Common myeloid progenitor, CD34-positive (primary cell): ENCODE results near the gene NLRP14.

ENCODE experiments used
- CTCF ChIA-PET: fragments of 350-600 bp; sonication (Branson Sonifier 250); formaldehyde crosslinking; loops from one replicate; lab custom pipeline; 2021; ENCODE audit warnings: antibody characterized with exemption; lab: Charles Lee
- POLR2A ChIA-PET: fragments of 350-600 bp; sonication (Branson Sonifier 250); formaldehyde crosslinking; loops from one replicate; lab custom pipeline; 2021; ENCODE audit warnings: antibody characterized with exemption; lab: Charles Lee
- DNase-seq, 3 donors: peaks; one replicate each; pipeline versions ENCODE4 v3.0.0 to v3.0.0-alpha.2; 2013
- H3K27ac ChIP-seq, 2 experiments: 1 replicate in 1 of 2; 2 replicates in 1 of 2; pipeline ENCODE4 v1.7.0; 2013; ENCODE audit warnings: inconsistent platforms in 2 of 2, low read length in 2 of 2, mild to moderate bottlenecking in 2 of 2, low read depth in 1 of 2, moderate library complexity in 1 of 2; ENCODE audit not compliant: severe bottlenecking in 2 of 2, insufficient read depth in 1 of 2, poor library complexity in 1 of 2
- H3K27me3 ChIP-seq, 5 experiments: replicated peaks in 2 of 5; 1 replicate in 3 of 5; 2 replicates in 2 of 5; pipeline versions ENCODE4 v1.6.1 to v1.7.0; 2013; ENCODE audit warnings: low read length in 4 of 5, mild to moderate bottlenecking in 2 of 5, moderate library complexity in 2 of 5, inconsistent platforms in 1 of 5; ENCODE audit not compliant: insufficient read depth in 5 of 5, control insufficient read depth in 4 of 5
- H3K36me3 ChIP-seq, 4 experiments: 1 replicate in 2 of 4; 2 replicates in 2 of 4; pipeline versions ENCODE4 v1.6.1 to v1.7.0; 2013; ENCODE audit warnings: low read length in 3 of 4, control low read depth in 1 of 4, mild to moderate bottlenecking in 1 of 4; ENCODE audit not compliant: control insufficient read depth in 4 of 4, insufficient read depth in 4 of 4
- H3K4me1 ChIP-seq, 4 experiments: 1 replicate in 3 of 4; 2 replicates in 1 of 4; pipeline versions ENCODE4 v1.6.1 to v1.7.1; 2013; ENCODE audit warnings: low read length in 3 of 4, mild to moderate bottlenecking in 3 of 4, control low read depth in 1 of 4, inconsistent platforms in 1 of 4, moderate library complexity in 1 of 4; ENCODE audit not compliant: control insufficient read depth in 4 of 4, insufficient read depth in 4 of 4; ENCODE audit errors: control extremely low read depth in 1 of 4
- H3K4me3 ChIP-seq, 7 experiments: 1 replicate in 4 of 7; 2 replicates in 3 of 7; pipeline versions ENCODE4 v1.5.1 to v1.7.0; 2013; ENCODE audit warnings: mild to moderate bottlenecking in 7 of 7, low read length in 6 of 7, moderate library complexity in 6 of 7, inconsistent platforms in 2 of 7, low read depth in 2 of 7, control low read depth in 1 of 7; ENCODE audit not compliant: insufficient read depth in 4 of 7, control insufficient read depth in 1 of 7; ENCODE audit errors: extremely low read depth in 1 of 7
- H3K9me3 ChIP-seq, 5 experiments: 1 replicate in 4 of 5; 2 replicates in 1 of 5; pipeline versions ENCODE4 v1.6.1 to v1.7.1; 2013; ENCODE audit warnings: low read length in 4 of 5, mild to moderate bottlenecking in 2 of 5, inconsistent platforms in 1 of 5, low read depth in 1 of 5, moderate library complexity in 1 of 5; ENCODE audit not compliant: control insufficient read depth in 4 of 5, insufficient read depth in 2 of 5; ENCODE audit errors: control extremely low read depth in 1 of 5
- WGBS: methylation state at CpG from one replicate; pipeline ENCODE4 v1.1.5; 2013; ENCODE audit not compliant: insufficient coverage; 5-methylcytosine and 5-hydroxymethylcytosine counted together

Gene NLRP14

DNA sequence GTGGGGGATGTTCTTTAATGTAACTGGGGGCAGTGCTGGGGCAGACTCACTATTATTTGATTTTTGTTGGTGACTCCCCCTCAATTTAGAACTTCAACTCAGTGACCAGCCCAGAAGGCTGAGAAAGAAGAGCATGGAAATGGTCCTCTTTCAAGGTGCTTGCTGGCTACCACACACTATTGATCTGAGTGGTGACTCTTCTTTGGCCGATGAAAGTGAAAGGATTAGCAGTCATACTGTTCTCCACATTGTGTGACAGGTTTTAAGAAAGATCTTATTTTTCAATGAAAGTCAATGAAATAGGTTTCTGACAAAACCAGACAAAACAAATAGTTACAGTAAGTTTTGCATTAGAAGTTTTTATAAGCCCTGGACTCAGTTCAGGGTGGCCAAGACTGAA, 29.9 kb downstream of the NLRP14 start:
- Histone ChIP-seq H3K27ac (no peak overlapping the region), H3K4me3 (no peak overlapping the region), H3K27me3 (no peaks in the 10 kb centered on the region), H3K9me3 (no peaks in the 10 kb centered on the region), H3K4me1 (no peaks in the 10 kb centered on the region), H3K36me3 (no peaks in the 10 kb centered on the region)
- DNase-seq: no peak
- WGBS: 100% methylated on average over 1 of the region's 1 CpG
- ChIA-PET POLR2A (no interaction called here), CTCF (no interaction called here)

DNA sequence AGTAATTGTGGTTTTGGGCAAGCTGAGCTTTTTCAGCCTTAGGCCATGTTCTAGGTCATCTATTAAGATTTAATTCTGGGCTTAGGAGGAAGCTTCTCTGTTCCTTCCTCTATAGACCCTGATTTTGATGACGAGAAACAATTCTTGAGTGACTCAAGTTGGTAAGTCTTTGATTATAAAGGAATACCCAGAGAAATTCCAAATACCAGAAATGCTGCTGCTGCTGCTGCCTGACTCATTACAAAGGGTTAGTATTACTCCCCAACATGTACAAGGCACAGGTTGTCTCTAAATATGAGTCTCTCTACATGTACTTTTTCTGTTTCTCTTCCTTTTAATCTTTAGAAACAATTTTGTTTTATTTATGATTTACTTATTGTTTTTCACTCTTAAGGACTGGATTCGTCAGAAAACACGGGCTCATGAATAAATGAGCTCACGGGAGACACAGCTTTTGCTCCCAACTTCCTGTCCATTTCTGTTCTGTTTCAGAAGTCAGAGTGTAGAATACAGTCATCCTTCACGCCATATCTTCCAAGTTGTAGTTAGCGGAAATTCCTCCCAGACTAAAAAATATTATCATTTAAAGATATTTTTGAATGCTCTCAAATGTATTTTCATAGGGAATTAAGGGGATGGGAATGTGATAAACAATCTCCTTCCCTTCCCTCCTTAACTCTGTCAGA, 36.7 kb downstream of the NLRP14 start:
- Histone ChIP-seq H3K36me3 (no peaks in the 10 kb centered on the region), H3K9me3 (no peaks in the 10 kb centered on the region), H3K4me1 (no peaks in the 10 kb centered on the region), H3K27me3 (no peaks in the 10 kb centered on the region), H3K4me3 (no peak overlapping the region), H3K27ac (no peak overlapping the region)
- ChIA-PET POLR2A (no interaction called here), CTCF (interaction anchor here (1.0 kb wide), 1 partner anchor 11 kb away, joined by 3 read pairs; no protein-coding TSS in a partner anchor)
- WGBS: 100% methylated on average over 2 of the region's 6 CpGs
- DNase-seq: no peak

DNA sequence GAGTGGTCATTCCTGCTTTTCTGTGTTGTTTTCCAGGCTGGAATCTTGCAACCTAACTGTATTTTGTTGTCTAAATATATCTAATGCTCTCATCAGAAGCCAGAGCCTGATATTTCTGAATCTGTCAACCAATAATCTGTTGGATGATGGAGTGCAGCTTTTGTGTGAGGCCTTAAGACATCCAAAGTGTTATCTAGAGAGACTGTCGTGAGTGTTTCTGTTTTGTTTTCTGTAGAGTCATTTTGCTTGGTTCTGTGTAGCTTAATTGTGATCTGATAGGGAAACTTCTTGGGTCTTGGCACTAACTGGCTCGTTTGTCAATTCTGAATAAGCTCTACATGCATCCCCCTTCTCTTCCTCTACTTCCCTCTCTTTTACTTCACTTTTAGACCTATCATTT, 37.4 kb downstream of the NLRP14 start:
- Histone ChIP-seq H3K27me3 (no peaks in the 10 kb centered on the region), H3K4me1 (no peaks in the 10 kb centered on the region), H3K36me3 (no peaks in the 10 kb centered on the region), H3K9me3 (no peaks in the 10 kb centered on the region), H3K4me3 (no peak overlapping the region), H3K27ac (no peak overlapping the region)
- CTCF ChIA-PET: interaction anchor here (1.0 kb wide), 1 partner anchor 11 kb away, joined by 3 read pairs; no protein-coding TSS in a partner anchor
- no peak for DNase-seq
- POLR2A ChIA-PET: no interaction called here
- 90% methylated on average over 1 of the region's 2 CpGs for WGBS

DNA sequence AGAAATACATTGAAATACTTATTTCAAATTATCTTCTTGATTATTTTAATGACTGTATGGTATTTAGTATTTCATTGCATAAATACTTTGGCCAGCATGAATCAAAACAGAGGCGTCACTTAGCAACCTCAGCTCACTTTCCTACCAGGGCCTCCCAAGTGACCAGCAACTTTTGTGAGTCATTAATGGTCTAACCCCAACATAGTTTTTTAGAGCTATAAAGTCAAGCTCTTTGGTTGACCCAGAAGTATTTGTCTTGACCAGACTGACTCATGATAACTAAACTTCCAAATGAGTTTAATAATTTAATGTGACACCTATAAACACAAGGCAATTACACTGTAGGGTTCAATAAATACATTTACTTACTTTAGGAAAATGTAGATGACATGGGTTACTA, 40.6 kb downstream of the NLRP14 start:
- CTCF ChIA-PET: interaction anchor here (0.8 kb wide), 1 partner anchor 332 kb away, joined by 3 read pairs; no protein-coding TSS in a partner anchor
- Histone ChIP-seq H3K4me3 (no peak overlapping the region), H3K9me3 (no peaks in the 10 kb centered on the region), H3K27ac (no peak overlapping the region), H3K36me3 (no peaks in the 10 kb centered on the region), H3K27me3 (no peaks in the 10 kb centered on the region), H3K4me1 (no peaks in the 10 kb centered on the region)
- DNase-seq: no peak
- no CpG with 5 or more reads among the region's 1 CpG for WGBS
- POLR2A ChIA-PET: no interaction called here

DNA sequence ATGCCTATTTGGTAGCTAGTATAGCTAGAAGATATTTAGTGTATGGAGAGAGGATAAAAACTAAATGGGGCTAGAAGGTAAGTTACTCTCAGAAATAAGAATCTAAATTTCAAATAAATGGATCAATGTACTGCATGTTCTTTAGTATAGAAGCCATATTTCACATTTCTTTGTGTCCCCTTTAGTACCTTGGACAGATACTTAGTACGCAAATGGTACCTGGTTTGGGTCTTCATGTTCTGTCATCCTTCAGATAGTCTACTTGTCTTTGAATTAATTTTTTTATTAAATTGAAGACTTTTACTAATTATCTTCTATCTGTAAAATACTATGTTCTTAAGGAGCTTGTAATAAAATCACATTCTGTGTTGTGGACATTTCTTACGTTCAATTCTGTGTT, 42.3 kb downstream of the NLRP14 start:
- POLR2A ChIA-PET: no interaction called here
- Histone ChIP-seq H3K4me3 (no peak overlapping the region), H3K9me3 (no peaks in the 10 kb centered on the region), H3K27me3 (no peaks in the 10 kb centered on the region), H3K27ac (no peak overlapping the region), H3K4me1 (no peaks in the 10 kb centered on the region), H3K36me3 (no peaks in the 10 kb centered on the region)
- DNase-seq: no peak
- WGBS: no CpG with 5 or more reads among the region's 2 CpGs
- CTCF ChIA-PET: no interaction called here

DNA sequence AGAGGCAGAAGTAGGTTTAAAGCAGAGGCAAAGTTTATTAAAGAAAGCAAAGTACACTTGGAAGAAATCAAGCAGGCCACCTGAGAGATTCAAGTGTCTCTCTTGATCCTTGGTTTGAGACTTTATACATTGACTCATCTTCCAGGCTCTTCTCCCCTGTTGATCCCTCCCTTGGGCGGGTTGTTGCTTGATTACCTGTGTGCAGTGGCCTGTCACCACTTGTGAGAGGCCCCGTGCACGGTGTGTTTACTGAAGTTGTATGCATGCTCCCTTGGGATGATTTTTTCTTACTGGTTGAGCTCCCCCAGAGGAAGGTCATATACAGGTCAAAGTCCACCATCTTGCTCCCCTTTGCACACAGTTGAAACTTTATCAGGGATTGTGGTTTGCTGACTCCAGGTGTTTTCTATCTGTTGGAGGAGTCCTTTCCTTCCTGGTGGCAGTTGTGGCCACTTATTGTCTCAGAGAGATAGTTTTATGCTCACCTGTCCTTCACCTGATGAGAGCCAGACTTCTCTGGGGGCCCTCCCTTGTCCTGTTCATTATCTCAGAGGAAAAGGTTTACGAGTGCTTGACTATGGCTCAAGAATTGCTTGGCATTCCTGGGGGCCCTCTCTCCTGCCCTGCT, 52.2 kb downstream of the NLRP14 start:
- CTCF ChIA-PET: no interaction called here
- POLR2A ChIA-PET: no interaction called here
- no peak for DNase-seq
- Histone ChIP-seq H3K4me3 (no peak overlapping the region), H3K27ac (no peak overlapping the region), H3K27me3 (no peaks in the 10 kb centered on the region), H3K36me3 (no peaks in the 10 kb centered on the region), H3K4me1 (no peaks in the 10 kb centered on the region), H3K9me3 (no peaks in the 10 kb centered on the region)
- WGBS: 100% methylated on average over 1 of the region's 4 CpGs

DNA sequence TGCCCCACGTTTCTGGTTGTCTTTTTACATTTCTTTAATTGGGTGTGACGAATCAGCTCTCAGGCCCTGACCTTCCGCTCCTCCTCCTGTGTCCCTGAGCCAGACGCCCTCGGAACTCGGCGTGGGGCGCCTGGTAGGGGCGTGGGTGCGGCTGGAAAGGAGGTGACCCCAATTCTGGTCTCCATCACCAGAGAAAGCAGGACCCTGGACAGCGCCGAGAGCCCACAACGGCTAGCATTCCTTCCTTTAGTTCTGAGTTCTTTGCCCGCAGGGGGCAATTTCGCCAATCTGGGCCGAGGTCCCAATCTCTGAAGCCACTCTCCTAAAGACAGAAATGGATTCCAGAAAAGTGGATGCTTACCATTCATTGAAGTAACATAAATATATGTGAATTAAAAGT, 56.8 kb downstream of the NLRP14 start:
- ChIA-PET POLR2A (no interaction called here), CTCF (no interaction called here)
- H3K27me3 ChIP-seq: no peaks in the 10 kb centered on the region
- no peak for DNase-seq
- no peaks in the 10 kb centered on the region for H3K36me3 ChIP-seq
- H3K9me3 ChIP-seq: peaks cover 0 to 16% (median 0%) of the 10 kb centered on the region in 5 experiments
- no peak overlapping the region for H3K27ac ChIP-seq
- no peaks in the 10 kb centered on the region for H3K4me1 ChIP-seq
- no peak overlapping the region for H3K4me3 ChIP-seq
- 76% methylated on average over 13 of the region's 16 CpGs for WGBS
